GM12872 (cell line): ENCODE results near the gene RNU4-1.

ENCODE experiments used
- CTCF ChIP-seq: IDR thresholded peaks from 3 replicates; pipeline ENCODE4 v1.5.1; 2011; ENCODE audit warnings: low read depth, mild to moderate bottlenecking, low read length, moderate library complexity; ENCODE audit not compliant: insufficient read depth

RNU4-1 gene

DNA sequence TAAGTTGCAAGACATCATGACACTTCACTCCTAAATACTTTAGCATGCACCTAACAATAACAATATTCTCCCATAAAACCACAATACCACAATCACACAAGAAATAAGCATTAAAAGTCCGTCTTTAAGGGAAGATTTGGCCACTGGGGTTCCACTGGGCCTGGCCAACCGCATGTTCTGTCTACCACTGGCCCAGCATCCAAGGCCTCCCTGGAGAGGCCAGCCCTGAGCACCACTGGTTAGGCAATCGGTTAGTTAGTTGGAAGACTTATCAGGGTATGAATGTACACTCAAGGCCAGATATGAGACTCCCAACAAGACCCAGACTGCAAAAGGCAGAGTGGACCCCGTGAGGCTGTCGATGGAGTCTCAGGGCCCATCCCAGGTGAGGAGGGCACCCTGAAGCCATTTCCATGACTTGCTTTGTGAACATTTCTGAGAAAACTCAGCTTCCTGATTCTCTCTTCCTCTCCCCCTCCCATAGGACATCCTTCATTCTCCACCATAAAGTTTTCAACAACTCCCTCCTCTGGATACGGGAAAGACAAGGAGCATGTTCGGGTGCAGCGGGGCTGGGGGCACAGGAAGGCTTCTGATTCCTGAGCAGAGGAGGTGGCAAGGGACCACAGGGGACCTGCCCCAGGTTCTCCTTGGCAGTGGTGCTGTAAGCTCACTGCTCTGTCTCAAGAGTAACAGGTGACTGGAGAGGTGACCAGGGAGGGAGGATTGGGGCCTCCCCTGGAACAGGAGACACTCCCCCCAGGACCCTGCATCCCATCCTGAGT is 33.4 kb downstream of the RNU4-1 start:
- TF ChIP-seq CTCF = no peak

DNA sequence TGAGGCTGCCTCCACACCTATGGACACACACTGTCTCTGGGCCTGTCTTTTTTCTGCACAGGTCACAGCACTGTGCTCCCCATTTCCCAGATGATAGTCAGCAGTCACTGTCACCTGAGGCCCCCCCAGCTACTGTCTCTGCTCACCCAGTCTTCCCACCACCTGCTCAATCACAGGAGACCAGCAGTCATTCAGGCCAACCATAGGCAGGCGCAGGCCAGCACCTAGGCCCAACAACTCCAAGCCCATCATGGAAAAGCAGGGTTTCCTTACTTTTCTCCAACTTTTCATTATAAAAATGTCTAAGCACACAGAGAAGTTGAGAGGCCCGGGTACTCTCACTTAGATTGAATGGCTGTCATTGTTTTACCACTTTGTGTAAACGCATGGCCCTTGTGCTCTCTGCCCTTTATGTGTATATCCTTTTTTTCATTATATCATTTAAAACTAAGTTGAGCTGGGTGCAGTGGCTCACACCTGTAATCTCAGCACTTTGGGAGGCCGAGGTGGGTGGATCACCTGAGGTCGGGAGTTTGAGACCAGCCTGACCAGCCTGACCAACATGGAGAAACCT is 34.6 kb downstream of the RNU4-1 start:
- no peak for TF ChIP-seq CTCF

DNA sequence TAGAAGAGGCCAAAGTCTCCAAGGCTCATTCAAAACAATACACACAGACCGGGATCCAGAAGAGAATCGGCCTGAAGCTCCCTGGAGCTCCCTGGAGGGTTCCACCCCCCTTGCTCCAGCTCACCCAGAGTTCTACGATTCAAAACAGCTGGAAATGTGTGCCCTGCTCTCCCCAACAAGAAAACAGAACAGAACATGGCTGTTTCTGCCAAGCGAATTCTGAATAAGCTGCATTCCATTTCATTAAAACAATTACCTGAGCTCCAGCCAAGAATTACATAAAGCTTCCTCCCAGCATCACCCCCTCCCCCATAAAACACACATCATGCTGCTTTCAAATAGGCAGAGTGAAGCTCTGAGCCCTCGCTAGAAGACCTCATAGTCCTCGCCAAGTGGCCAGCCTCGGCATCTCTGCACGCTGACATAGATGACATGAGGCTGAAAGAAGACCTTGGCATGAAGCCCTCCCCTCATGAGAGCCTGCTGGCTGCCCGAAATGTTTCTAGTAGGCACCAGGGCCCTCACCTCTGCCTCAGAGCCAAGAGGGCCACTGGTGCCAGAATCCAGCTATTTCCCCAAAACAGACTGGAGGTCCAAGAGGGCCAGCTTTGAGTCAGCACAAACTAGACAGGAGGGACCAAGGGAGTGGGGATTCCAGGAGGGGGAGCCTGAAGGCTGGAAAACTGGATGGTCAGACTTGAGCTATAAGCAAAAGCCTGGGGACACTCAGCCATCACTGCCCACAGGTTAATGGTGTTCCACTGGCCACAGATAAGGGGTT is 35.8 kb downstream of the RNU4-1 start:
- no peak for TF ChIP-seq CTCF

- TF ChIP-seq CTCF = no peak
These were observed 38.2 kb downstream of the RNU4-1 start for GRCh38 chr12:120254809-120255208.

- TF ChIP-seq CTCF = no peak
These were observed 40.7 kb downstream of the RNU4-1 start for GRCh38 chr12:120252071-120252906.

GRCh38 chr12:120249875-120250795 is 42.9 kb downstream of the RNU4-1 start:
- no peak for TF ChIP-seq CTCF
